ENCODE results near the gene NADSYN1.

DNA sequence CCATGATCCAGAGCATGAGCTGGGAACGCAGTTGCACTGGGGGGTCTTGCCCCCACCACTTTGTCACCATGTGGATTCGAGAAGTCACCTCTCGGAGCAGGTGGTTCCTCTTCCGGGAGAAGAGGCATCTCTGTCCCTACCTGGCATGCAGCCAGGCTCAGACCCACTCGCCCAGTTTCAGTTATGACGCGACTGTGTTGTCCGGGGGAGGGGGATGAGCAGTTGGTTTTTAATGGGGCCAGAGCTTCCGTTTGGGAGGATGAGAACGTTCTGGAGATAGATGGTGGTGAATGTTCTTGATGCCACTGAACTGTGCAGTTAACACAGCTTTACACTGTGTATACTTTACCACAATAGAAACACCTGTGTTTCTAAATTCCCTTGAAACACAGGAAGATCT lies 46.3 kb upstream of the NADSYN1 start:
- TF ChIP-seq EZH2 (IDR thresholded peaks at IDR 0.05; ENCODE audit: borderline replicate concordance, low read length) (no peak), CTCF (conservative IDR thresholded peaks at IDR 0.05 in 1 of 2, IDR thresholded peaks at IDR 0.05 in 1 of 2; ENCODE audit: extremely low read depth in 1 of 2, insufficient read depth in 1 of 2, low read depth in 1 of 2, low read length in 2 of 2) (no peak)

All from mammary epithelial cell (primary cell).